HG03064 (cell line): ENCODE measurements around the gene FAM9B.
"Not testable (repeated sequence)": the region's sequence is repeated elsewhere in the genome, so short reads cannot be mapped to it uniquely, and the experiment has no call there.

Source experiments
- ATAC-seq: cut with Tn5 transposase; IDR thresholded peaks from one replicate; pipeline ENCODE4 v1.9.1; 2021; ENCODE audit warnings: low read depth; ENCODE audit not compliant: unreplicated experiment

FAM9B gene

DNA sequence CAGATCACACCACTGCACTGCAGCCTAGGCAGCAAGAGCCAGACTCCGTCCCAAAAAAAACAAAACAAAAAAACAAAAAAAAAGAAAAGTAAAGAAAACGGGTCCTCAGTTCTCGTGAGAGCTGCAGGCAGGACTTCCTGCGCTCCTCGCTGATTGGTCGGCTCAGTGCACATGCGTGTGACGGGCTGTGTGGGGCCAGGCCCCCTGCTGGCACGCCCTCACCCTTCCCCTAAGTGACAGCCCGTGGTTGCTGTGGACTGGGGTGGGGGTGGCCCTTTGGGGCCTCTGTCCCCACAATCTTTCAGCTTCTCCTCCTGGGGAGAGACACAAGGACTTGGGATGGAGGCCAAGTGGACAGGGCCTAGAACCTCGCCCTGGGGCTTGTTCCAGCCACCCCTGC lies at the start of gene FAM9B:
Gene FAM9B, minus strand, starts transcription at position 139 of the 400 bp plus-strand sequence. CDS start 1,141 bp downstream, outside the sequence.
- no peak for ATAC-seq

DNA sequence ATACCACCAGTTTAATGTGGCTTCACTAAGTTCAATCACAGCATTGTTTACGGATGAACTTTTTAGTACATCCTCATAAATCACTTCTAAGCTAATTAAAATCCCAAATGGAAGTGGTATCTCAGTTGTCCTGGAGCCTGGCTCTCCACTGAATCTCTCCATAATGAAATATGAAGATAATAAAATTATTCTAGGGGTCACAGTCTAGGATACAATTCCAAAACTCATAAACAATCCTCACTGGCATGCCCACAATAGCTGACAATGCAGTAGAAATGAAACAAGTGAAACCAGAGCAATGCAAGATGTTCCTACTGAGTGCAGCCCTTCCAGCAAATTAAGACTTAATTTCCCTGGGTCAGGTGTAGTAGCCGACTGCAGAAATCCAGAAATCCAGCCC lies 47.3 kb upstream of the FAM9B start:
- ATAC-seq: no peak

GRCh38 chrX:9074326-9074725 lies 40.4 kb upstream of the FAM9B start:
- no peak for ATAC-seq

DNA sequence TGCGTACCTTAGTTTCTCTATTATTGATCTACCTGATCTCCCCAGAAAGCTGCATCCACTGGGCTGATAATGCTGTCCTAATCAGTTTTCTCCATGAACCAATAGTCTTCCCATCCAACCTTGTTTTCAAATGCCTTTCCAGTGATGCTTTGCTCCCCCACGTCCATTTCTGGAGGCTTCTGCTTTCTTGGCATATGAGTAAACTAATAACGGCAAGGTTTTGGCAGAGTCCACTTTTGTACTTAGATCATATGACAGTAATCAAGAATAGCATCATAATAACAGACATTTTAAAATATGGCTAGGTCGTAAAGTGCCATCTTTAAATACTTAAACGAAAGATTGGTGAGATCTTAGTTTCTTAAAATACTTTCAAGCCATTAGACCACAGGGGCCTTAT lies 38.4 kb upstream of the FAM9B start:
- no peak for ATAC-seq

GRCh38 chrX:9071031-9071650 lies 37.2 kb upstream of the FAM9B start:
- ATAC-seq: no peak

- ATAC-seq: no peak
Measured at GRCh38 chrX:9069573-9069972, 35.6 kb upstream of the FAM9B start.

GRCh38 chrX:9064694-9065093 lies 30.8 kb upstream of the FAM9B start:
- no peak for ATAC-seq

DNA sequence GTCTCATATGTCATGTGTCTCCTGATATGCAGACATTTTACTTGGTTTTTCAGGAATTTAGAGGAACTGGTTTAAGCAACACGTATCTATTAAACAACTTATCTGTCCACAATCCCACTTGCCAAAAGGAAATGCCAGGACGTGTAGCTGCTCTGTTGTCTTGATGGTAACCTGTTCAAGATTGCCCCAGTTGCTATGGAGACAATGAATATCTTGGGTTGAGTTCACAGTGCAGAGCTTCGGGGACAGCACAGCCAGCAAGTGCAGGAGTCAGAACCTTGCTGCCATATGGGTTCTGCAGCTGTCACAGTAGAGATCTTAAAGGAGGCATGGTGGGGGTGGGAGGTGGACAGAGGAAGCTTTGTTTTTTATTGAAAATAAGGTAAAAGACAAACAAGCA lies 28.7 kb upstream of the FAM9B start:
- no peak for ATAC-seq

GRCh38 chrX:9055354-9055753 lies 21.4 kb upstream of the FAM9B start:
- ATAC-seq: no peak

DNA sequence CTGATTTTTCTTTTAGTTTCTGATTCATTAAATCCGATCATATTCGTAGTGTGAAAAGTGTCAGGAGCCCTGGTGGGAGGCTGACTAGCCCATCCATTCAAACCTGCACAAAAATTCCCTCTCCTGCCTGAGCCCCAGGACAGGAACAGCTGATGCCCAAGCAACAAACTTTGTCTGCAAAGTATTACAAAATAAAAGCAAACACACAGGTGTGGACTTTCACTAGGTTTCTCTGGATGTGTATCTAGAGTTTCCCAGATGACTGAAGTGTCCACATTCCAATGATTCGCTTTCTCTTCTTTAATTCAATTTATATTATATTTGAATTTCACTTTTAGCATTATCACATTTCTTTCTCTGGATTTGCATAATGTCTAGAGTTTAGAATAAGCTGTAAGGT lies 18.2 kb upstream of the FAM9B start:
- no peak for ATAC-seq

- ATAC-seq: no peak
Measured at GRCh38 chrX:9050331-9050730, 16.4 kb upstream of the FAM9B start.

- ATAC-seq: no peak
Measured at GRCh38 chrX:9048801-9049200, 14.9 kb upstream of the FAM9B start.

GRCh38 chrX:9038244-9038643 lies 4.3 kb upstream of the FAM9B start:
- no peak for ATAC-seq

DNA sequence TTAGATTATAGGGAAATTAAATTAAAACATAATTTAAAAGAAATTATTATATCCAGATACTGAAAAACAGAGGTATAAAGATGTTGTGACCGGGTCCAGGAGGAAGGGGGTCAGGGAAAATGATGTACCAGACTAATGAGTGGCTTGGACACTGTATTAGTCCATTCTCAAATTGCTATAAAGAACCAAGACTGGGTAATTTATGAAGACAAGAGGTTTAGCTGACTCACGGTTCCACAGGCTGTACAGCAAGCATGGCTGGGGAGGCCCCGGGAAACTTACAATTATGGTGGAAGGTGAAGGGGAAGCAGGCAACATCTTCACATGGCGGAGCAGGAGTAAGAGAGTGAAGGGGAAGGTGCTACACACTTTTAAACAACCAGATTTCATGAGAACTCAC lies 3.4 kb upstream of the FAM9B start:
- ATAC-seq: no peak

DNA sequence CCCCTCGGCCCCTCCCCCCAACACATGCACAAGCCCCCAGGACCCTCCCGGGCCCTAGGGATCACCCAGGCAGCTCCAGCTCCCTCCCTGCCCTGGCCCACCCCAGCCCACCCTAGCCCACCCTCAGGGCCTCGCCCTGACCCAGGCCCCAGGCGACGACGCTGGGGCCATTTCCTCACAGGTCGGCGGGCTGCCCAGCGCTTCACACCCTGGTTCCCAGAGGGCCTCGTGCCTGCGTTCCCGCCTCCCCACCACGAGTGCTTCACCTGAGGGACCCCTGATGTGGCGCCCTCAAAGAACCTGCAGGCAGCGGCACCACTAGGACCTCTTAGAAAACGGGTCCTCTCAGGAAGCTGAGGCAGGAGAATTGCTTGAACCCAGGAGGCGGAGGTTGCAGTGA lies 341 bp downstream of the FAM9B start:
- no peak for ATAC-seq

- no peak for ATAC-seq
Measured at GRCh38 chrX:9033179-9033578, 748 bp downstream of the FAM9B start.

- no peak for ATAC-seq
Measured at GRCh38 chrX:9023293-9023692, 10.6 kb downstream of the FAM9B start.

- no peak for ATAC-seq
Measured at GRCh38 chrX:9019151-9019550, 14.8 kb downstream of the FAM9B start.

DNA sequence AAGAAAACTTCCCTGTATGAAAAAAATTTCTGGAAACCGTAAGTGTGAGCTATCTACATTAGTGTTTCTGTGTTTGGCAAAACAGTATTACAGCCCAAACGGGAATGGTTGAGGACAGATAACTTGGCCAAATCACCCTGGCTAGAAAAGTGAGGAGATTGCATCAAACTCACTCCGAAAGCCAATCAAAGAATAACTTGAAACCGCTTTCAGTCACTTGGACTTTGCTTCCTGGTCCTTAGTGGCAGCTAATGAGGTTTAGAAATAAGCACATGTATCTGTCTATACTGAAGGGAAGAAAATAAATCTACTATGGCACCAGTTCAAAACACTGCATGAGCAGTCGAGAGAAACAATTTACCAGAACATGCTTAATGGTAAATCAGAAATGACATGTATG lies 15.6 kb downstream of the FAM9B start:
- ATAC-seq: not testable (repeated sequence)

GRCh38 chrX:9003041-9003440 lies 30.9 kb downstream of the FAM9B start:
- ATAC-seq: no peak

DNA sequence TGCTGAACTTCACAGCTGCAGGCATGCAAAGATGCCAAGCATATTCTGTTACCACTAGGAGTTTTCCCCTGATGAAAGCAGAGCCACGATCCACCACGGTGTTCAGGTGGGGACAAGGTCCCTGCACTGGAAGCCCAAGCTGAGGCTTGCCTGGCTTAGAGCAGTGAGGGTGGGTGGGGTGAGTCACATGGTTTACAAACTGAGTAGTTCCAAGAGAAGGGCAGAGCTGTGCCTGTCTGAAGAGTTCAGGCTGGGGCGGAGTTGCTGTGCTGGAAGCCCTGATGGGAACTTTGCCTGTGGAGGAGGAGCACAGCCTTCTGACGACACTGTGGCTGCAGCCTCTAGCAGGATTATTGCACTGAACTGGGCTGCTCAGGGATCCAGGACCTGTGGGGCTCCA lies 45.5 kb downstream of the FAM9B start:
- no peak for ATAC-seq

DNA sequence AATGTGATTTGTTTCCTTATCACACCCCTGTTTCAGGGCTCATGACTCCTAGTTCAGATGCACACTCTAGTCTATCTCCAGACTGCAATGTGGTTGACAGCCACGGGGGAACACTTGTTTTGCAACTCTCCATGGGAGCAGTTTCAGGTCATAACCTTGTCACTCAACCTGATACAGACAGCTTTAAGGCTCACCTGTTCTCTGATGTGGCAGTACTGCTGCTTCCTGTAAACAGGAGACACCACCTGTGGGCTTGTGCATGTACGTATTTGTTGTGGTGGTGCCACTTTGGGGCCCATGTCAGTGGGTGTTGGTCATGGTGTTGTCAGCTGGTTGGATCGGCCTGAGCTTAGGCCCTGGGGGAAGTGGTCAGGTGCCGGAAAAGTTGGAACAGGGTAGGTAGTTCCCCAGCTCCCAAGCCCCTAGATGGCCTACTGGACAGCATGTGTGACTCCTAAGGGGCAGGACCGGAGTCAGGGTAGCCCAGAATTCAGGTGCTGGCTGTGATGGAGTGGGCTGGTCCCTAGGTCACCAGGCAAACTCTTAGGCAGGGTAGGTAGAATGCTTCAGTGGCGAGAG lies 46.2 kb downstream of the FAM9B start:
- ATAC-seq: no peak

DNA sequence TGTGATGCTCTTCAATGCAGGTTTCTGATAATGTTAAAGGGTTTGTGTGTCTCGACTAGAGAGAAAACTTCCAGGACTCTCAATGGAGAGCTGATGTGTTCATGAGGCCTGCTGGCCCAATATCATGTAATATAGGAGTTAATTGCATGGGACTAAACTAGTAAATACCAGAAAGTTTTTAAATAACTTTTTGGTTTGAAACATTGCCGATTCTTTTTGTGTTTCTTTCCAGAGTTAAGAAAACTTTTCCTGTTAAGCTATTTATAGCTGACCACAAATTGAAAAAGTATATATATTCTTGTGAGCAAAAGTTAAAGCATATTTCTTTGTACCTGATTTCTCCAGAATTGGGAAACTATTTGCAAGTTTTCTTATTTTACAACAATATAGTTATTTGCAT lies 49.7 kb downstream of the FAM9B start:
- ATAC-seq: no peak
